ES-I3 (cell line): Measurements from ENCODE around the gene APOL4.
"Not testable (repeated sequence)": the region's sequence is repeated elsewhere in the genome, so short reads cannot be mapped to it uniquely, and the experiment has no call there.

Experiments
- H3K36me3 ChIP-seq: 2 replicates; pipeline ENCODE4 v1.6.1; 2013; ENCODE audit warnings: mild to moderate bottlenecking, low read length, control low read depth, moderate library complexity; ENCODE audit not compliant: insufficient read depth
- H3K4me1 ChIP-seq: 2 replicates; pipeline ENCODE4 v1.6.1; 2013; ENCODE audit warnings: mild to moderate bottlenecking, control low read depth, low read length; ENCODE audit not compliant: insufficient read depth
- H3K9ac ChIP-seq: 2 replicates; pipeline ENCODE4 v1.6.1; 2013; ENCODE audit warnings: low read depth, mild to moderate bottlenecking, low read length, moderate library complexity
- H3K9me3 ChIP-seq: 2 replicates; pipeline ENCODE4 v1.6.1; 2013; ENCODE audit warnings: mild to moderate bottlenecking, low read length, moderate library complexity; ENCODE audit not compliant: control insufficient read depth, insufficient read depth

APOL4 gene

GRCh38 chr22:36171941-36172340, 29.7 kb downstream of the APOL4 start:
- Histone ChIP-seq H3K4me1 (no peaks in the 10 kb centered on the region), H3K36me3 (no peaks in the 10 kb centered on the region), H3K9ac (no peak overlapping the region), H3K9me3 (peaks cover 4% of the 10 kb centered on the region; the same call in 1 of the 2 replicates)

DNA sequence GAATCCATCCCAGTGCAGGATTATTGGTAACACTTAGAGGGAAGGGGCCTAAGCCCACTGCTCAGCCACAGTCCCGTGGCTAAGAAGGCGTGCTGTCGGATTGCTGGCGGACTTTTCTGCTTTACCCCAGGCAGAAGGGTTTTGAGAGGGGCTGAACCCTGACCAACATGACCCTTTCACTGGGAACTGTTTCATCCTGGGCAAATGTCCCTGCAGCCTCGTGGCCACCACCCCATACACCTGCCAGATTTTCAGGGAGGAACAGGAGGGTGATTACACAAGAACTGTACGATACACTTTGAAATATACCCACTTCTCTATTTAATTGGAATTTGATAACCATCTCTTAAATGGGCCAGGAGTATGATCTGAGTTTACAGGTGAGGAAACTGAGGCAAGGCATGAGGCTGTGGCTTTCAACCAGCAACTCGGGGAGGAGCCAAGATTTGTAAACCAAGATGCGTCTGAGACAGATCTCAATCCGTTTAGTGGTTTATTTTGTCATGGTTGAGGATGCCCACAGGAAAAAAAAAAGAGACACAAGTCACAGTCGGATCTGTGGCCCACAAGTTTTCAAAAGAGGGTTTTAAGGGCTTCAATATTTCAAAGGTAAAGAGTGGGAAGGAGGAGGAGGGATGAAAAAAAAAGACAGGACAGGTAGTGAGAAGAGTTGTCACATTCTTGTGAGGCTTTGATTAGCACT, 34.9 kb downstream of the APOL4 start:
- Histone ChIP-seq H3K36me3 (no peaks in the 10 kb centered on the region), H3K4me1 (no peaks in the 10 kb centered on the region), H3K9ac (no peak overlapping the region), H3K9me3 (peaks cover 4% of the 10 kb centered on the region; the same call in 1 of the 2 replicates)

DNA sequence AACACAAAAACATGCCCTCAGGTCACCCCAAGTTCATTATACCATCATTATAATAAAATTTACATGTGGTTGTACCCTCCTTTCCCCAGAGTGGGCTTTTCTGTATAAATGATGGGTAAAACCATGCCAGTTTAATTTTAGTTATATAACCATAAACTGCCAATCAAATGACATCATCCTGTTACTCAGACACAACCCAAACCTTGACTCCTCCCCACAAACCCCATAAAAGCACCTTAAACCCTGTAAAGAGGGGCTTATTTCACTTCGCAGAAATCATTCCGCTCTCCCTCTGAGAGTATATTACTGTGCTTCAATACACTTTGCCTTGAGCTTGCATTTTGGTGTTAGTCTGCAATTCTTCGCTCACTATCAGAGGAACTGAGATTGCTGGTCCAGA, 35.5 kb downstream of the APOL4 start:
- Histone ChIP-seq H3K9me3 (peaks cover 4% of the 10 kb centered on the region; the same call in 1 of the 2 replicates), H3K4me1 (no peaks in the 10 kb centered on the region), H3K9ac (no peak overlapping the region), H3K36me3 (no peaks in the 10 kb centered on the region)

DNA sequence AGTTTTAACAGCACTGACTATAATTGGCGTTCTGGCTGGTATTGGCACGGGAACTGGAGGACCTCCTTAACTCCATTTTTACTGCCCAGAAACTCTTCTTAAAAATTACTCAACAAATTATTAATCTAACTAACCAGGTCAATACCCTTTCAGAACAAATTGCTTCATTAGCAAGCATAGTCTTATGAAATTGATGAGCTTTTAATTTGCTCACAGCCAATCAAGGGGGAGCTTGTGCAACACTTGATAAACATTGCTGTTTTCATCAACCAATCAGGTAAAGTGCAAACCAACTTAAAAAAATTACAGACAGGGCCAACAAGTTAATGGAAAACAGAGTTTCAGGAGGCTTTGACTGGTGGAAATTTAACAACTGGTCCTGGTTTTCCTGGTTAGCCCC, 36.5 kb downstream of the APOL4 start:
- Histone ChIP-seq H3K4me1 (no peaks in the 10 kb centered on the region), H3K36me3 (no peaks in the 10 kb centered on the region), H3K9ac (no peak overlapping the region), H3K9me3 (peaks cover 4% of the 10 kb centered on the region; the same call in 1 of the 2 replicates)

GRCh38 chr22:36164621-36165020, 37.0 kb downstream of the APOL4 start:
- no peaks in the 10 kb centered on the region for H3K36me3 ChIP-seq
- no peaks in the 10 kb centered on the region for H3K4me1 ChIP-seq
- no peak overlapping the region for H3K9ac ChIP-seq
- H3K9me3 ChIP-seq: peaks cover 4% of the 10 kb centered on the region; the same call in 1 of the 2 replicates

GRCh38 chr22:36163497-36163896, 38.1 kb downstream of the APOL4 start:
- Histone ChIP-seq H3K9ac (no peak overlapping the region), H3K36me3 (no peaks in the 10 kb centered on the region), H3K4me1 (peaks cover 6% of the 10 kb centered on the region), H3K9me3 (no peaks in the 10 kb centered on the region)

- H3K9me3 ChIP-seq: no peaks in the 10 kb centered on the region
- H3K9ac ChIP-seq: no peak overlapping the region
- H3K36me3 ChIP-seq: no peaks in the 10 kb centered on the region
- peaks cover 8% of the 10 kb centered on the region for H3K4me1 ChIP-seq
Measured at GRCh38 chr22:36162127-36163034, 39.2 kb downstream of the APOL4 start.

GRCh38 chr22:36161793-36162126, 39.8 kb downstream of the APOL4 start:
- peaks cover 13% of the 10 kb centered on the region for H3K4me1 ChIP-seq
- H3K36me3 ChIP-seq, H3K9me3 ChIP-seq, H3K9ac ChIP-seq: not testable (repeated sequence)

- no peaks in the 10 kb centered on the region for H3K36me3 ChIP-seq
- no peaks in the 10 kb centered on the region for H3K9me3 ChIP-seq
- no peak within 1 kb of the TSS for H3K9ac ChIP-seq
- H3K4me1 ChIP-seq: peaks cover 16% of the 10 kb centered on the region
Measured at GRCh38 chr22:36160499-36160942, 41.1 kb downstream of the APOL4 start, which contains the start of gene APOL3. Gene APOL3, minus strand, starts transcription at chr22:36160755. Its CDS starts 11,700 bp downstream, at chr22:36149055.

GRCh38 chr22:36156515-36157419, 44.8 kb downstream of the APOL4 start:
- Histone ChIP-seq H3K9ac (peak overlapping the region; percentile 26; the same call in 1 of the 2 replicates), H3K4me1 (peaks cover 16% of the 10 kb centered on the region), H3K36me3 (no peaks in the 10 kb centered on the region; the same call in 1 of the 2 replicates), H3K9me3 (no peaks in the 10 kb centered on the region)

DNA sequence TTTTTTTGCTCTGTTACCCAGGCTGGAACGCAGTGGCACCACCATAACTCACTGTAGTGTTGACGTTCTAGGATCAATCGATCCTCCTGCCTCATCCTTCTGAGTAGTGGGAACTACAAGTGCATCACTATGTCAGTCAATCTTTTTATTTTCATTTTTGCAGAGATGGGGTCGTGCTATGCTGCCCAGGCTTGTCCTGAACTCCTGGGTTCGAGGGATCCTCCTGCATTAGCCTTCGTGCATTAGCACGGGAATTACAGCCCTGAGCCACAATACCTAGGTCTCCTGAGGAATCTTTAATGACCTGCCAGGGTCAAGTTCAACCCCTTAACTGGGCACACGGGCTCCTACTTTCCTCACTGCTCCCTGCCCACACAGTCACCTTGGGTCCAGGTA, 45.5 kb downstream of the APOL4 start:
- Histone ChIP-seq H3K9ac (no peak overlapping the region), H3K9me3 (no peaks in the 10 kb centered on the region), H3K36me3 (no peaks in the 10 kb centered on the region; the same call in 1 of the 2 replicates), H3K4me1 (peaks cover 16% of the 10 kb centered on the region)

- Histone ChIP-seq H3K36me3 (no peaks in the 10 kb centered on the region; the same call in 1 of the 2 replicates), H3K9ac (no peak overlapping the region), H3K4me1 (peaks cover 16% of the 10 kb centered on the region), H3K9me3 (no peaks in the 10 kb centered on the region)
Measured at GRCh38 chr22:36155702-36156101, 45.9 kb downstream of the APOL4 start.

DNA sequence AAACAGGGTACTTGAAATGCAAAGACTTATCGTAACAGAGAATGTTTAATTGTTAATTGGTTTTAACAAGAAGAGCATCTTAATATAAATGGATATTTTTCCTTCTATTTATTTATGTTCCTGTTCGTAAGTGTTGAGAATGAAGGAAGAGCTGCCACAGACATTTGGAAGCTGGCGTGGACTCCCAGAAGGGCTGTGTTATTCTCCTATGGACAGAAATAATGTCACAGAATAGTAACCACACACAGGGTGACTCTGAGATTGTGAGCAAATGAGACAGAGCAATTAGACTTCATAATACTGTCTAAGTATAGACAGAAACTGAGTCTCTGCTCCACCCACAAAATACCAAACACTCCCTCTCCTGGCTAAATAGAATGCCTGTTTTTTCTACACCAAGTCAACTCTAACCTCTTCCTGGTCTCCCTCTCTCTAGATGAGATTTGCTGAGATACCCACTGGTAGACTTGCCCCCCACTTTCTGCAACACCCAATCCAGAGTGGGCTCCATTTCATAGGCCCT, 47.1 kb downstream of the APOL4 start:
- H3K36me3 ChIP-seq: no peaks in the 10 kb centered on the region; the same call in 1 of the 2 replicates
- no peak overlapping the region for H3K9ac ChIP-seq
- no peaks in the 10 kb centered on the region for H3K9me3 ChIP-seq
- peaks cover 16% of the 10 kb centered on the region for H3K4me1 ChIP-seq
